SK-N-SH (cell line): Measurements from ENCODE around the gene WNT5A. TPM values are rescaled to one million over a fixed set of nuclear protein-coding genes. Genes with fewer than 3 reads are reported as not detected.

Source experiments
- CTCF ChIA-PET: fragments of 300-600, 350-600 bp; formaldehyde crosslinking; extraction: SDS; loops from one replicate; lab custom pipeline; 2021; lab: Yijun Ruan, JAX
- POLR2A ChIA-PET: fragments of 350-600 bp; sonication (Branson Sonifier 250); formaldehyde crosslinking; extraction: SDS; loops from one replicate; lab custom pipeline; 2020; ENCODE audit warnings: antibody characterized with exemption, inconsistent platforms; lab: Yijun Ruan, JAX
- DNase-seq: peaks from one replicate; pipeline ENCODE4 v3.0.0; 2012
- H2AFZ ChIP-seq: fragments of 200-600 bp; sonication (generic); 2 replicates; pipeline ENCODE4 v1.8.1; 2016; ENCODE audit warnings: antibody characterized with exemption, mild to moderate bottlenecking, low read depth
- H3F3A ChIP-seq: fragments of 200-600 bp; sonication (generic); replicated peaks from 2 replicates; pipeline ENCODE3; 2016; ENCODE audit warnings: antibody characterized with exemption, mild to moderate bottlenecking; ENCODE audit not compliant: insufficient read depth
- H3K27ac ChIP-seq, 2 experiments: fragments of 200-500 bp in 1 of 2; fragments of 200-600 bp in 1 of 2; sonication (Bioruptor generic) in 1 of 2; sonication (generic), shearing (Covaris generic) in 1 of 2; 2 replicates each; pipeline versions ENCODE4 v1.5.1 to v1.6.1; 2014 to 2016; ENCODE audit warnings: low read depth in 2 of 2, inconsistent platforms in 1 of 2, low read length in 1 of 2, mild to moderate bottlenecking in 1 of 2, mixed read lengths in 1 of 2
- H3K27me3 ChIP-seq: fragments of 200-600 bp; sonication (generic), shearing (Covaris generic); 2 replicates; pipeline ENCODE4 v1.6.1; 2016; ENCODE audit warnings: mixed run types; ENCODE audit not compliant: insufficient read depth
- H3K36me3 ChIP-seq, 2 experiments: fragments of 200-500 bp in 1 of 2; fragments of 200-600 bp in 1 of 2; sonication (Bioruptor generic) in 1 of 2; sonication (generic) in 1 of 2; replicated peaks in 1 of 2; 2 replicates each; pipeline versions ENCODE3 to v1.5.1; 2014 to 2016; ENCODE audit warnings: low read length in 1 of 2, mild to moderate bottlenecking in 1 of 2; ENCODE audit not compliant: insufficient read depth in 2 of 2, control insufficient read depth in 1 of 2
- H3K4me1 ChIP-seq, 2 experiments: fragments of 200-500 bp in 1 of 2; fragments of 200-600 bp in 1 of 2; sonication (Bioruptor generic) in 1 of 2; sonication (generic), shearing (Covaris generic) in 1 of 2; 2 replicates each; pipeline versions ENCODE4 v1.5.1 to v1.6.1; 2014 to 2016; ENCODE audit warnings: low read depth in 1 of 2, low read length in 1 of 2, mixed run types in 1 of 2; ENCODE audit not compliant: insufficient read depth in 2 of 2, control insufficient read depth in 1 of 2
- H3K4me2 ChIP-seq: fragments of 200-600 bp; sonication (generic), shearing (Covaris generic); 2 replicates; pipeline ENCODE4 v1.6.1; 2017; ENCODE audit warnings: mixed run types
- H3K4me3 ChIP-seq, 2 experiments: fragments of 200-500 bp in 1 of 2; fragments of 200-600 bp in 1 of 2; sonication (Bioruptor generic) in 1 of 2; sonication (generic), shearing (Covaris generic) in 1 of 2; 2 replicates each; pipeline versions ENCODE4 v1.5.1 to v1.8.1; 2014 to 2016; ENCODE audit warnings: low read depth in 2 of 2, inconsistent platforms in 1 of 2, low read length in 1 of 2, mild to moderate bottlenecking in 1 of 2, mixed read lengths in 1 of 2, moderate library complexity in 1 of 2
- H3K79me2 ChIP-seq: fragments of 200-600 bp; sonication (generic); 2 replicates; pipeline ENCODE4 v1.8.1; 2017; ENCODE audit warnings: mild to moderate bottlenecking; ENCODE audit not compliant: insufficient read depth
- H3K9ac ChIP-seq: fragments of 200-600 bp; sonication (generic); 2 replicates; pipeline ENCODE4 v1.6.1; 2017; ENCODE audit warnings: mixed run types
- H3K9me2 ChIP-seq: fragments of 200-600 bp; sonication (generic); 2 replicates; pipeline ENCODE4 v1.6.1; 2017; ENCODE audit warnings: mixed run types
- H3K9me3 ChIP-seq: fragments of 200-600 bp; sonication (generic); 2 replicates; pipeline ENCODE4 v1.6.1; 2017; ENCODE audit warnings: mixed run types, mild to moderate bottlenecking, moderate library complexity
- H4K20me1 ChIP-seq: fragments of 200-600 bp; sonication (generic); 2 replicates; pipeline ENCODE4 v1.6.1; 2017; ENCODE audit warnings: mild to moderate bottlenecking, mixed run types; ENCODE audit not compliant: insufficient read depth
- EP300 ChIP-seq, 2 experiments: IDR thresholded peaks; 2 replicates each; pipeline versions ENCODE4 v1.4.0 to v1.6.1; 2012; ENCODE audit warnings: borderline replicate concordance in 1 of 2, low read depth in 1 of 2, low read length in 1 of 2
- FOXJ3 ChIP-seq: sonication (generic); formaldehyde crosslinking; IDR thresholded peaks from 2 replicates; pipeline ENCODE4 v1.5.1; 2020; ENCODE audit warnings: mild to moderate bottlenecking, missing genetic modification reagents
- FOXM1 ChIP-seq: IDR thresholded peaks from 2 replicates; pipeline ENCODE4 v1.4.0; 2012; ENCODE audit warnings: low read depth, mild to moderate bottlenecking
- NRF1 ChIP-seq: IDR thresholded peaks from 2 replicates; pipeline ENCODE4 v1.6.1; 2012; ENCODE audit warnings: low read depth, mild to moderate bottlenecking, low read length
- SIN3A ChIP-seq: IDR thresholded peaks from 2 replicates; pipeline ENCODE4 v1.6.1; 2012; ENCODE audit warnings: low read depth, mild to moderate bottlenecking, low read length, moderate library complexity, borderline replicate concordance
- TAF1 ChIP-seq: IDR thresholded peaks from 2 replicates; pipeline ENCODE4 v1.6.1; 2012; ENCODE audit warnings: low read depth, mild to moderate bottlenecking, low read length, moderate library complexity, borderline replicate concordance
- WGBS: methylation state at CpG from one replicate; pipeline ENCODE4 v1.1.6; 2017; ENCODE audit warnings: low lambda C conversion rate; 5-methylcytosine and 5-hydroxymethylcytosine counted together
- polyA plus RNA-seq, 3 experiments: library from polyadenylated mRNA; depleted of rRNA; stranded (reverse); fragments of >200 nt; gene quantifications; 2 replicates each; pipeline ENCODE4 v1.2.3, GENCODE V29; 2012
- TF ChIP-seq, protein P1 (sequence below): IDR thresholded peaks from 2 replicates; pipeline ENCODE4 v1.6.1; 2012; ENCODE audit warnings: mild to moderate bottlenecking, low read depth, low read length, moderate library complexity
- TF ChIP-seq, protein P2 (sequence below): fragments of 150-350 bp; IDR thresholded peaks from 2 replicates; pipeline ENCODE4 v1.6.1; 2017; ENCODE audit warnings: antibody characterized with exemption, low read length, low read depth, borderline replicate concordance

Gene WNT5A
- polyA plus RNA-seq, 1 of the 3 experiments (the other 2 are of a cell fraction), result 30.7 TPM

DNA sequence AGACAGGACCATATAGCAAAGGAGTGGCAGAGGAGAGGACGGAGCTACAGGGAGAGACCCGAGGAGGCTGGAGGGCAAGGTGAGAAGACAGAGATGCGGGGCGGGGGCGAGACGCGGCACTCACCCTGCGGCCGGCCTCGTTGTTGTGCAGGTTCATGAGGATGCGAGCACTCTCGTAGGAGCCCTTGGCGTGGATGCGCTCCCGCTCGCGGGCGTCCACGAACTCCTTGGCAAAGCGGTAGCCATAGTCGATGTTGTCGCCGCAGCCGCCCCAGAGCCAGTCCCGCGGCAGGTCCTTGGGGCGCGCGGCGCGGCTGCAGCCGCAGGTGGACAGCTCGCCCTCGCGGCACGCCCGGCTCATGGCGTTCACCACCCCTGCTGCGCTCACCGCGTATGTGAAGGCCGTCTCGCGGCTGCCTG, 12.9 kb downstream of the WNT5A start (continued):
- TF ChIP-seq EP300 (IDR thresholded peaks at IDR 0.05; ENCODE audit: borderline replicate concordance in 1 of 2, low read depth in 1 of 2, low read length in 1 of 2) (no peak), SIN3A (no peak), FOXJ3 (CRISPR knock-in tag) (no peak)

DNA sequence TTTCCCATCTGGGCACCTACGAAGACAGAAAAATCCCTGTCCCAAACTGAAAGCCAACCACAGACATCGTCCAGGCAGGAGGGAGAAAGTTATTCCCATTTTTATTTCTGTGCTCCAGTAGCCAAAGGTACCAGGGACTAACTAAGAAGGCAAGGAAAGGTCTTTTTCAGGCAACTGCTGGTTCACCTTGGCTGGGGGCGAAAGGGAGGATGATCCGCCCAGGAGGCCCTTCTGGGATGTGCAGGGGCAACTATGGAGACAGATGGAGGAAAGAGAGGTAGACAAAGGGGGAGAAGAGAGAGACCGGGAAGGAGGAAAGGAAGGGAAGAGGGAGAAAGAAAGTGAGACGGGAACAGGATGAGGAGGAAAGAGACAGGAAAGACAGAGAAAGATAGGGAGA, 13.3 kb downstream of the WNT5A start:
- no peak overlapping the region for H3K27ac ChIP-seq

More for the DNA sequence above, 13.3 kb downstream of the WNT5A start:
- ChIA-PET CTCF (no interaction called here), POLR2A (no interaction called here)
- H3K9me2 ChIP-seq, result no peaks in the 10 kb centered on the region
- DNase-seq, result no peak
- no peak overlapping the region for H2AFZ ChIP-seq
- H3K79me2 ChIP-seq, result peaks cover 72% of the 10 kb centered on the region
- peaks cover 6% of the 10 kb centered on the region for H3F3A ChIP-seq
- H3K36me3 ChIP-seq, result peaks cover 50% of the 10 kb centered on the region in 2 experiments
- no peak overlapping the region for H3K9ac ChIP-seq
- no peaks in the 10 kb centered on the region for H3K9me3 ChIP-seq
- no peaks in the 10 kb centered on the region for H3K27me3 ChIP-seq
- H4K20me1 ChIP-seq, result no peaks in the 10 kb centered on the region
- 94% methylated on average over 6 of the region's 6 CpGs for WGBS
- no peak overlapping the region for H3K4me3 ChIP-seq
- no peak overlapping the region for H3K4me2 ChIP-seq
- TF ChIP-seq, protein P1, sequence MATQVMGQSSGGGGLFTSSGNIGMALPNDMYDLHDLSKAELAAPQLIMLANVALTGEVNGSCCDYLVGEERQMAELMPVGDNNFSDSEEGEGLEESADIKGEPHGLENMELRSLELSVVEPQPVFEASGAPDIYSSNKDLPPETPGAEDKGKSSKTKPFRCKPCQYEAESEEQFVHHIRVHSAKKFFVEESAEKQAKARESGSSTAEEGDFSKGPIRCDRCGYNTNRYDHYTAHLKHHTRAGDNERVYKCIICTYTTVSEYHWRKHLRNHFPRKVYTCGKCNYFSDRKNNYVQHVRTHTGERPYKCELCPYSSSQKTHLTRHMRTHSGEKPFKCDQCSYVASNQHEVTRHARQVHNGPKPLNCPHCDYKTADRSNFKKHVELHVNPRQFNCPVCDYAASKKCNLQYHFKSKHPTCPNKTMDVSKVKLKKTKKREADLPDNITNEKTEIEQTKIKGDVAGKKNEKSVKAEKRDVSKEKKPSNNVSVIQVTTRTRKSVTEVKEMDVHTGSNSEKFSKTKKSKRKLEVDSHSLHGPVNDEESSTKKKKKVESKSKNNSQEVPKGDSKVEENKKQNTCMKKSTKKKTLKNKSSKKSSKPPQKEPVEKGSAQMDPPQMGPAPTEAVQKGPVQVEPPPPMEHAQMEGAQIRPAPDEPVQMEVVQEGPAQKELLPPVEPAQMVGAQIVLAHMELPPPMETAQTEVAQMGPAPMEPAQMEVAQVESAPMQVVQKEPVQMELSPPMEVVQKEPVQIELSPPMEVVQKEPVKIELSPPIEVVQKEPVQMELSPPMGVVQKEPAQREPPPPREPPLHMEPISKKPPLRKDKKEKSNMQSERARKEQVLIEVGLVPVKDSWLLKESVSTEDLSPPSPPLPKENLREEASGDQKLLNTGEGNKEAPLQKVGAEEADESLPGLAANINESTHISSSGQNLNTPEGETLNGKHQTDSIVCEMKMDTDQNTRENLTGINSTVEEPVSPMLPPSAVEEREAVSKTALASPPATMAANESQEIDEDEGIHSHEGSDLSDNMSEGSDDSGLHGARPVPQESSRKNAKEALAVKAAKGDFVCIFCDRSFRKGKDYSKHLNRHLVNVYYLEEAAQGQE, result no peak
- TF ChIP-seq TAF1 (no peak), FOXM1 (no peak), NRF1 (no peak)
- TF ChIP-seq, protein P2, sequence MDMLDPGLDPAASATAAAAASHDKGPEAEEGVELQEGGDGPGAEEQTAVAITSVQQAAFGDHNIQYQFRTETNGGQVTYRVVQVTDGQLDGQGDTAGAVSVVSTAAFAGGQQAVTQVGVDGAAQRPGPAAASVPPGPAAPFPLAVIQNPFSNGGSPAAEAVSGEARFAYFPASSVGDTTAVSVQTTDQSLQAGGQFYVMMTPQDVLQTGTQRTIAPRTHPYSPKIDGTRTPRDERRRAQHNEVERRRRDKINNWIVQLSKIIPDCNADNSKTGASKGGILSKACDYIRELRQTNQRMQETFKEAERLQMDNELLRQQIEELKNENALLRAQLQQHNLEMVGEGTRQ, result no peak
- H3K4me1 ChIP-seq, result peaks cover 3 to 12% of the 10 kb centered on the region in 2 experiments; a peak in 2 of 4 replicates
